CD4-positive, alpha-beta T cell treated with Interleukin-17A for 4 hours (primary cell): ENCODE results near the gene HMGN1.
A peak's percentile ranks its signal among the peaks of the same experiment; 100 is the strongest.
"Not testable (repeated sequence)": the region's sequence is repeated elsewhere in the genome, so short reads cannot be mapped to it uniquely, and the experiment has no call there.

Experiments used
- DNase-seq: peaks from one replicate; pipeline ENCODE4 v3.0.0-alpha.2; 2020; ENCODE audit warnings: mixed read lengths

The HMGN1 gene

GRCh38 chr21:39348355-39349210 is at the start of gene HMGN1:
TSS of gene HMGN1 (minus strand) at chr21:39349088. CDS start at chr21:39348917, 171 bp downstream.
- peak; percentile 76 for DNase-seq

- DNase-seq: no peak
Observed at GRCh38 chr21:39397646-39398385, 48.9 kb upstream of the HMGN1 start.

- DNase-seq: no peak
Observed at GRCh38 chr21:39392981-39393380, 44.1 kb upstream of the HMGN1 start.

GRCh38 chr21:39390212-39390765 is 41.4 kb upstream of the HMGN1 start:
- DNase-seq: no peak

- DNase-seq: no peak
Observed at GRCh38 chr21:39388811-39389155, 39.9 kb upstream of the HMGN1 start.

GRCh38 chr21:39388038-39388810 is 39.3 kb upstream of the HMGN1 start:
- peak; percentile 95 for DNase-seq

GRCh38 chr21:39387461-39388037 is 38.7 kb upstream of the HMGN1 start:
- peak; percentile 96 for DNase-seq

GRCh38 chr21:39386899-39387298 is 38.0 kb upstream of the HMGN1 start:
- no peak for DNase-seq

GRCh38 chr21:39386194-39386593 is 37.3 kb upstream of the HMGN1 start:
- DNase-seq: no peak

GRCh38 chr21:39385299-39386145 is 36.6 kb upstream of the HMGN1 start:
- DNase-seq: peak; percentile 49

- DNase-seq: no peak
Observed at GRCh38 chr21:39384674-39385298, 35.9 kb upstream of the HMGN1 start.

- DNase-seq: not testable (repeated sequence)
Observed at GRCh38 chr21:39382096-39382495, 33.2 kb upstream of the HMGN1 start.

- DNase-seq: no peak
Observed at GRCh38 chr21:39381009-39381408, 32.1 kb upstream of the HMGN1 start.

GRCh38 chr21:39379986-39380891 is 31.4 kb upstream of the HMGN1 start:
- DNase-seq: peak; percentile 94

- no peak for DNase-seq
Observed at GRCh38 chr21:39377444-39378050, 28.7 kb upstream of the HMGN1 start.

GRCh38 chr21:39375446-39375845 is 26.6 kb upstream of the HMGN1 start:
- no peak for DNase-seq

- no peak for DNase-seq
Observed at GRCh38 chr21:39374046-39374445, 25.2 kb upstream of the HMGN1 start.

- DNase-seq: no peak
Observed at GRCh38 chr21:39373634-39374033, 24.7 kb upstream of the HMGN1 start.

GRCh38 chr21:39369896-39370288 is 21.0 kb upstream of the HMGN1 start:
- not testable (repeated sequence) for DNase-seq

GRCh38 chr21:39367783-39368182 is 18.9 kb upstream of the HMGN1 start:
- DNase-seq: no peak
